ENCODE results near the gene TWIST1. TPM values are rescaled to one million over a fixed set of nuclear protein-coding genes. Genes with fewer than 3 reads are reported as not detected.

The TWIST1 gene
- total RNA-seq, 1 donor = 33.2 TPM

DNA sequence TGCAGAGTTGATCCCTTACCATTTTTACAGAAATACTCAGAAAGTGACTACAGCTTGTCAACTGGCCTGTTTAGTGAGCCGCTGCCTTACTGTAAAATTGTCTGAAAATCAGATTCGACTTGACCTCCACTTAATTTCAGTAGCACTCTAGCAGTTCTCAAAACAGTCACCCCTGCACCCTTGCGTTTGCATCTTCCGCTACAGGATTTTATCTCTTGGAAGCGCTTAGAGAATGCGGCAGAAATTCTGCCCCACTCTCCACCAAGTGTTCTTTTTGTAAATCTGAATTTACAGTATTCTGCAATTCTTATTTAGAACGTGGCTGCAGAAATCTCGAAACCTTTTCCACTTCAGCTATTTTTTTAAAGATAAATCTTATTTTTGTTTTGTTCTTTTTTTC is 1.9 kb upstream of the TWIST1 start:
- TF ChIP-seq, protein P1, sequence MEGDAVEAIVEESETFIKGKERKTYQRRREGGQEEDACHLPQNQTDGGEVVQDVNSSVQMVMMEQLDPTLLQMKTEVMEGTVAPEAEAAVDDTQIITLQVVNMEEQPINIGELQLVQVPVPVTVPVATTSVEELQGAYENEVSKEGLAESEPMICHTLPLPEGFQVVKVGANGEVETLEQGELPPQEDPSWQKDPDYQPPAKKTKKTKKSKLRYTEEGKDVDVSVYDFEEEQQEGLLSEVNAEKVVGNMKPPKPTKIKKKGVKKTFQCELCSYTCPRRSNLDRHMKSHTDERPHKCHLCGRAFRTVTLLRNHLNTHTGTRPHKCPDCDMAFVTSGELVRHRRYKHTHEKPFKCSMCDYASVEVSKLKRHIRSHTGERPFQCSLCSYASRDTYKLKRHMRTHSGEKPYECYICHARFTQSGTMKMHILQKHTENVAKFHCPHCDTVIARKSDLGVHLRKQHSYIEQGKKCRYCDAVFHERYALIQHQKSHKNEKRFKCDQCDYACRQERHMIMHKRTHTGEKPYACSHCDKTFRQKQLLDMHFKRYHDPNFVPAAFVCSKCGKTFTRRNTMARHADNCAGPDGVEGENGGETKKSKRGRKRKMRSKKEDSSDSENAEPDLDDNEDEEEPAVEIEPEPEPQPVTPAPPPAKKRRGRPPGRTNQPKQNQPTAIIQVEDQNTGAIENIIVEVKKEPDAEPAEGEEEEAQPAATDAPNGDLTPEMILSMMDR (IDR thresholded peaks at IDR 0.05; ENCODE audit: insufficient read depth, low read length) = no peak
- no peak overlapping the region for H3K4me3 ChIP-seq (ENCODE audit: low read depth, low read length)
- no peak for DNase-seq (ENCODE audit: low read depth)

DNA sequence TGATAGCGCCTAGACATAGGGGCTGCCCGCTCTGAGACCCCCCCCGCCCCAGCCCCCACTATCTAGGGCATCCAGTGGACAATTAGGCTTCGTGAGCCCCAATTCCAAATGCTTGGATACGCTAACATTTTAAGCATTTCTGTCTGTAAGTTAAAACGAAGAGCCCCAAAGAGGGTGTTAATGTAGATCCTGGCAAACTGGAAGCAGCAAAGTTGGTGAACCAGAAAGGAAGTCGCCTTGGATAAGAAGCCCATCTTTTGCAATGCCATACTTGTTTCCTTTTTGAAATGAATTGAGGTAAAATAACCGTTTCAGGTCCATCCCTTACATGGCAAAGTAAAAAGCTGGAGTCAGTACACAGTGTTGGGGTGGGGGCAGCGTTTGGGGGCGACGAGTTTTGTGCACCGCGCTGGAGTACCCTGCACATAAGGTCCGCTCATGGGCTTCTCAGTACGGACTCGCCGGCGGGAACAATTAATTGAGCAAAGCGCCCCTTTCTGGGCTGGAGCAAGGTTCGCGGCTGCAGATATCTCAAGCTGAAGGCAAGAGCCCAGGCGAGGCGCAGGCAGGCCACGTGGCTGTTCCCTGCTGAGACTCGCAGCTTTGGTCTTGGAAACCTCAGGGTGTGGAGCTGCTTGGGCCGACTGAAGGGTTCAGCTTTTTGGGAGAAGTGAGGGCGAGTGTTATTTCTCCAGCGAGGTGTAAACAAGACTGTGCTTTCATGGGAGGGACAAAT is 1.4 kb upstream of the TWIST1 start:
- DNase-seq (ENCODE audit: low read depth) = no peak
- TF ChIP-seq, protein P1 (IDR thresholded peaks at IDR 0.05; ENCODE audit: insufficient read depth, low read length) = no peak
- H3K4me3 ChIP-seq (ENCODE audit: low read depth, low read length) = no peak overlapping the region

DNA sequence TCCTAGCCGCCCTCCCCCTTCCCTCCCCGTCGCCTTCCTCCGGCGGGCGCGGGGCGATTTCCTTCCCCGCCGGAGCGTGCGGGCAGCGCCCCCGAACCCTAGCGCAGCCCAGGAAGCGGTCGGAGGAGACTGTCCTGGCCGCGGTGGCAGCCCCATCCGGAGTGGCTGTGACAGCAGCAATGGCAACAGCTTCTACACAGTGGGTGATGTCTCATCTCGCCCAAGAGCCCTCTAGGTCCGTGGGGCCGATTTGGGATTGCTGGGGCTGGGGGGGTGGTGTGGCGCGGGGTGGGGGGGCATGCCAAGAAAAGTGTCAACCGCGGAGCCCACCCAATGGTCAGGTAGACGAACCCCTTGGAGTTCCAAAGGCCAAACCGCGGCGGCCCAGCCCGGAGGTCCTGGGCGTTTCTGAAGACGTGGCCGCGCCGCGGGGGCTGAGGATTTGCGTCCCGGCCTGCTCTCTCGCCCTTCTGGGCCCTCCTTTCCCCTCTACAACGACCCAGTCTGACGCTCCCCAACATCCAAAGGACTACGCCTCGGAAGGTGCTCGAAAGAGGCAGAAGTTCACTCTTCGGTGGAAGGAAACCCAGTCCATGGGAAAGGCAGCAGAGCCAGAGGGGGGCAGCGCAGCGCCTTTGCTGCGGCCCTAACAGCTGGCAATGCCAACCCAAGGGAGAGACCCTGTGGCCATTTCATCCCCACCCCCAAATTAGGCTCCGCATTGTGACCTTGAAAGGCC is 603 bp upstream of the TWIST1 start:
- no peak for DNase-seq (ENCODE audit: low read depth)
- H3K4me3 ChIP-seq (ENCODE audit: low read depth, low read length) = peak overlapping the region; percentile 99
- TF ChIP-seq, protein P1 (IDR thresholded peaks at IDR 0.05; ENCODE audit: insufficient read depth, low read length) = peak; percentile 12

DNA sequence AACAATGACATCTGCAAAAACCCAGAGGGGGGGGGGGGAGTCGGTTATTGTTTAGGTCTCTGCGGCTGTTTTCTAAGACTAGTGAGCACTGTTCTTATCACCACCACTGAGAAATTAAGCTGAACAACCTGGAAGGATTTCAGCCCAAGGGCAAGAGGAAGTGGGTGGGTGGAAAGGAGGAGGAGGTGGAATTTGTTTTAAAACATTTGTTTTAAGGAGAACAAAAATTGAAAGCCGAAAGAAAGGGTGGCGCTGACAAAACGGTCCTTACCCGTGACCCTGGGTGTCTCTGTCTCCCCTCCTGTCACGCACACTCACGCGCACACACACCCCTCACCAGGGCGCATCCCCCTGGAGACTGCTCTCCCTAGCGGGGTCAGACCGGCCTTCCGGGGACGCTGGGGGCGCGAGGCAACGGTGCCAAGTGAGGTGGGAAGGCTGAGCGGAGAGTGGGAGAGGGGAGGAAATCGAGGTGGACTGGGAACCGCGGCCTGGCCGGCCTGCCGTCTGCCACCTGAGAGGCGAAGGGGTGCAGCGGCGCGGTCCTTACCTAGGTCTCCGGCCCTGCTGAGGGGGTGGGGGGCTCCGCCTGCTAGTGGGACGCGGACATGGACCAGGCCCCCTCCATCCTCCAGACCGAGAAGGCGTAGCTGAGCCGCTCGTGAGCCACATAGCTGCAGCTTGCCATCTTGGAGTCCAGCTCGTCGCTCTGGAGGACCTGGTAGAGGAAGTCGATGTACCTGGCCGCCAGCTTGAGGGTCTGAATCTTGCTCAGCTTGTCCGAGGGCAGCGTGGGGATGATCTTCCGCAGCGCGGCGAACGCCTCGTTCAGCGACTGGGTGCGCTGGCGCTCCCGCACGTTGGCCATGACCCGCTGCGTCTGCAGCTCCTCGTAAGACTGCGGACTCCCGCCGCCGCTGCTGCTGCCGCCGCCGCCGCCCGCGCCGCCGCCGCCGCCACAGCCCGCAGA is 1.0 kb downstream of the TWIST1 start:
- H3K4me3 ChIP-seq (ENCODE audit: low read depth, low read length) = peak overlapping the region; percentile 99
- TF ChIP-seq, protein P1 (IDR thresholded peaks at IDR 0.05; ENCODE audit: insufficient read depth, low read length) = no peak
- DNase-seq (ENCODE audit: low read depth) = peak; percentile 75

DNA sequence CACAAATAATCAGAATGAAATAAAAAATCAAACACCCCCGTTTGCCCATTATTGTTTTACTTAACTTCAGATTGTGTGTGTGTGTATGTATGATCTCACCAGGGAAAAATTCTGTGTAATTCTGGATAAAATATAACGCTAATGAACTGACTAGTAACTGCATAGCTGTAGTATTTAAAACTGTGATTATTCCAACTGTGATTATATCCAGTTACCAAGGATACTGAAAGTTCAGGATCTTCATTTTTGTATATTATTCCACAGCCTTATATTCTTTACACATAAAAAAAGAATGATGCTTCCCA is 2.9 kb downstream of the TWIST1 start:
- peak overlapping the region; percentile 99 for H3K4me3 ChIP-seq (ENCODE audit: low read depth, low read length)
- TF ChIP-seq, protein P1 (IDR thresholded peaks at IDR 0.05; ENCODE audit: insufficient read depth, low read length) = no peak
- peak; percentile 64 for DNase-seq (ENCODE audit: low read depth)

DNA sequence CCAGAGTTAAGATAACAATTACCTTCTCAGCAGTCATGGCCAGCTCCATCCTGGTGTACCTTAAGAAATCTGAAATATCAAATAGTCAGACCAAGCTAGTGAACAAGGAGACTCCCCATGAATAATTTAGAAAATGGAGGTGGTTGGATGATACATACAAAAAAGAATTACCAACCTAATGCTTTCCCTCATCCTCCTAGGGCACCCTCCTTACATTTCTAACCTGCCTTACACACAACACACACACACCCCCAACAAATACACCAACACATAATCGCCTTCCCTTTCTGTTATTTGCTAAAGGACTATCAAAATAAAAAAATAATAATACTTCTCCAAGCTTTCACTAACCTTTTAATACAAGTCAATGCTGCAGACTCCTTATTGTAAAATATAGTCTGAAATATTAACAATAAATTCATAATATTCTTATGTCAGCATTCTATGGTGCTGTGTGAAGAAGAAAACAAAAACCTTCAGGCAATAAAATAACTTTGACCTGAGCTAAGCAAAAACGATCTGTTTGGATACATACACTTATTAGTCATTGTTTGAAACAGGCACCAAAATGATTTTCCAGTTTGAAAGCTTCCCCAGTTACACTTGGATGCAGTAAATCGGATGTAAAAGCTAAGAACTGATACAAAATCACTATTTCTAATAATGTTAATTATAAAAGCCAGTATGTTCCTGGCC is 3.4 kb downstream of the TWIST1 start:
- peak; percentile 66 for DNase-seq (ENCODE audit: low read depth)
- peak overlapping the region; percentile 99 for H3K4me3 ChIP-seq (ENCODE audit: low read depth, low read length)
- TF ChIP-seq, protein P1 (IDR thresholded peaks at IDR 0.05; ENCODE audit: insufficient read depth, low read length) = no peak

Measured in fibroblast of the aortic adventitia (primary cell).